ENCODE data around the gene ARHGEF40. TPM values are rescaled to one million over a fixed set of nuclear protein-coding genes. Genes with fewer than 3 reads are reported as not detected.

The ARHGEF40 gene
- total and polyA plus RNA-seq, 2 donors (not counting 1 experiment from before 2014, with no cell fraction given), result 1.0 to 1.7 TPM

DNA sequence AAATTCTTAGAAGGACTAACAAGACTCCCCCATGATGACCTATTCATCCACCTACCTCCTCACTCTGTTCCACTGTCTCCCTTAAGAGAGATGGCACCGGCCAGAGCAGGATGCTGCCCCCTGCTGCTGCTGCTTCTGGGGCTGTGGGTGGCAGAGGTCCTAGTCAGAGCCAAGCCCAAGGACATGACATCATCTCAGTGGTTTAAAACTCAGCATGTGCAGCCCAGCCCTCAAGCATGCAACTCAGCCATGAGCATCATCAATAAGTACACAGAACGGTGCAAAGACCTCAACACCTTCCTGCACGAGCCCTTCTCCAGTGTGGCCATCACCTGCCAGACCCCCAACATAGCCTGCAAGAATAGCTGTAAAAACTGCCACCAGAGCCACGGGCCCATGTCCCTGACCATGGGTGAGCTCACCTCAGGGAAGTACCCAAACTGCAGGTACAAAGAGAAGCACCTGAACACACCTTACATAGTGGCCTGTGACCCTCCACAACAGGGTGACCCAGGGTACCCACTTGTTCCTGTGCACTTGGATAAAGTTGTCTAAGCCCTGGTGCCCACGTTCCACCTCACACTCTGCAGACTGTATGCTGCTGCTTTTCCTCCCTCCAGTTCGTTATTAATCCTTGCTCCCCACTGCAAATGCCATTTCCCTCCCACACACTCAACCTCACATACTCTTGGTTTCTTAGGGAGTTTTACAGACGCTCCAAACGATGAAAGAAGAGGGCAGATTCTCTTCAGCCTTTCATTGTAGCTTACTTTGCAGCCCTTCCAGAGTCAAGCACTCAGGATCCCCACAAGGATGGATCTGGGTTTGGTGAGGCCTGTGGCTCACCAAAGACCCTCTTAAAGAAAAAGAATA lies 12.1 kb upstream of the ARHGEF40 start, which contains the start of gene RNASE8:
Gene RNASE8, plus strand, starts transcription at position 20 of the 873 bp plus-strand sequence. Its CDS starts 71 bp downstream, at position 91.
- H3K4me2 ChIP-seq (replicated peaks; ENCODE audit: low read depth, low read length, poor library complexity, severe bottlenecking), result no peak within 1 kb of the TSS
- H3K27me3 ChIP-seq (replicated peaks in 1 of 4; ENCODE audit: control extremely low read depth in 1 of 4, control insufficient read depth in 3 of 4, insufficient read depth in 4 of 4, low read length in 3 of 4), result peaks cover 0 to 8% (median 4%) of the 10 kb centered on the region in 4 experiments
- no peaks in the 10 kb centered on the region for H3K4me1 ChIP-seq (ENCODE audit: control insufficient read depth in 2 of 2, insufficient read depth in 2 of 2, low read length in 2 of 2)
- WGBS (ENCODE audit: insufficient coverage), result 79% methylated on average over 6 of the region's 8 CpGs
- no peaks in the 10 kb centered on the region for H3K9me3 ChIP-seq (ENCODE audit: control extremely low read depth in 1 of 3, control insufficient read depth in 2 of 3, insufficient read depth in 1 of 3, low read length in 2 of 3)
- no peaks in the 10 kb centered on the region for H3K4me1 Mint-ChIP-seq
- no peaks in the 10 kb centered on the region for H4K20me1 ChIP-seq (ENCODE audit: control insufficient read depth, insufficient read depth, low read length, poor library complexity, severe bottlenecking)
- no peak within 1 kb of the TSS for H3K27ac Mint-ChIP-seq
- ATAC-seq (ENCODE audit: low read depth) (no peak), DNase-seq (no peak)
- H3K9me3 Mint-ChIP-seq (ENCODE audit: insufficient read depth), result no peaks in the 10 kb centered on the region
- TF ChIP-seq CTCF (IDR thresholded peaks at IDR 0.05) (no peak), EZH2 (IDR thresholded peaks at IDR 0.05; ENCODE audit: borderline replicate concordance, insufficient read depth, low read depth, low read length, poor library complexity, severe bottlenecking) (no peak)
- H2AFZ ChIP-seq (ENCODE audit: insufficient read depth, low read depth, low read length, poor library complexity, severe bottlenecking), result no peak within 1 kb of the TSS
- H3K4me3 ChIP-seq (ENCODE audit: control extremely low read depth in 1 of 5, extremely low read depth in 1 of 5, insufficient read depth in 1 of 5, low read depth in 2 of 5, low read length in 4 of 5), result no peak within 1 kb of the TSS
- no peaks in the 10 kb centered on the region for H3K36me3 ChIP-seq (replicated peaks in 1 of 2; ENCODE audit: control extremely low read depth in 1 of 2, control insufficient read depth in 1 of 2, extremely low read depth in 1 of 2, insufficient read depth in 2 of 2, low read length in 1 of 2)
- intact Hi-C loops (cut with micrococcal nuclease), result no loop called here
- no peak within 1 kb of the TSS for H3K27ac ChIP-seq (ENCODE audit: low read length in 2 of 2)
- H3K27me3 Mint-ChIP-seq, result peaks cover 33% of the 10 kb centered on the region
- H3K79me2 ChIP-seq (ENCODE audit: control insufficient read depth, insufficient read depth, low read length), result no peaks in the 10 kb centered on the region
- CTCF ChIA-PET, result interaction anchor here (0.9 to 1.8 kb wide), 2 partner anchors 10 to 43 kb away, joined by 3 to 5 read pairs; no protein-coding TSS in a partner anchor
- no peak within 1 kb of the TSS for H3K9ac ChIP-seq (ENCODE audit: low read length)
- H3K4me3 Mint-ChIP-seq, result no peak within 1 kb of the TSS
- POLR2A ChIA-PET, result no interaction called here

DNA sequence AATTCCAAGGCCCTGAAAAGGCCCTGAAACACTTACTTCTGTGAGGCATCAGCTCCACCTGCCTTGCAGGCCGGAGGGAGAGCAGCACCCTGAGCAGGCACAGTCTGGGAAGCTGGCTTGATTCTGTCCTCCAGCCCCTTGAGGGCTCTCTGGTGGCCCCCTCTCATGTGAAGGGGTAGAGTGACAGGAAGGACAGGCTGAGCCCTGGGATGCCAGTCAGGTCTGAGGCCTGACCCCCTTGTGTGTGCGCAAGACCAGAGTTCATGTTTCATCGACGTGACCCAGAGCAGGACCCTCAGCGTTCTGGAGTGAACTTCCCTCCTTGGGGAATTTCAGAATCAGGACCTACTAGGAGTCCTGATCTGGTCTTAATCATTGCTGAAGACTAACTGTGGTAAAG lies 11.2 kb upstream of the ARHGEF40 start:
- no peak overlapping the region for H2AFZ ChIP-seq (ENCODE audit: insufficient read depth, low read depth, low read length, poor library complexity, severe bottlenecking)
- 86% methylated on average over 5 of the region's 5 CpGs for WGBS (ENCODE audit: insufficient coverage)
- ATAC-seq (ENCODE audit: low read depth) (no peak), DNase-seq (no peak)
- Mint-ChIP-seq H3K27ac (no peak overlapping the region), H3K9me3 (ENCODE audit: insufficient read depth) (no peaks in the 10 kb centered on the region), H3K27me3 (peaks cover 39% of the 10 kb centered on the region), H3K4me3 (no peak overlapping the region), H3K4me1 (no peaks in the 10 kb centered on the region)
- no peaks in the 10 kb centered on the region for H3K4me1 ChIP-seq (ENCODE audit: control insufficient read depth in 2 of 2, insufficient read depth in 2 of 2, low read length in 2 of 2)
- no peak overlapping the region for H3K4me3 ChIP-seq (ENCODE audit: control extremely low read depth in 1 of 5, extremely low read depth in 1 of 5, insufficient read depth in 1 of 5, low read depth in 2 of 5, low read length in 4 of 5)
- no peaks in the 10 kb centered on the region for H3K36me3 ChIP-seq (replicated peaks in 1 of 2; ENCODE audit: control extremely low read depth in 1 of 2, control insufficient read depth in 1 of 2, extremely low read depth in 1 of 2, insufficient read depth in 2 of 2, low read length in 1 of 2)
- H4K20me1 ChIP-seq (ENCODE audit: control insufficient read depth, insufficient read depth, low read length, poor library complexity, severe bottlenecking), result no peaks in the 10 kb centered on the region
- H3K79me2 ChIP-seq (ENCODE audit: control insufficient read depth, insufficient read depth, low read length), result no peaks in the 10 kb centered on the region
- no peaks in the 10 kb centered on the region for H3K9me3 ChIP-seq (ENCODE audit: control extremely low read depth in 1 of 3, control insufficient read depth in 2 of 3, insufficient read depth in 1 of 3, low read length in 2 of 3)
- CTCF ChIA-PET, result interaction anchor here (1.0 to 1.8 kb wide), 2 partner anchors 9 to 39 kb away, joined by 3 to 5 read pairs; partner anchors contain the start of gene ZNF219
- H3K27ac ChIP-seq (ENCODE audit: low read length in 2 of 2), result no peak overlapping the region
- H3K9ac ChIP-seq (ENCODE audit: low read length), result no peak overlapping the region
- intact Hi-C loops (cut with micrococcal nuclease), result no loop called here
- POLR2A ChIA-PET, result no interaction called here
- H3K4me2 ChIP-seq (replicated peaks; ENCODE audit: low read depth, low read length, poor library complexity, severe bottlenecking), result no peak overlapping the region
- H3K27me3 ChIP-seq (replicated peaks in 1 of 4; ENCODE audit: control extremely low read depth in 1 of 4, control insufficient read depth in 3 of 4, insufficient read depth in 4 of 4, low read length in 3 of 4), result peaks cover 0 to 12% (median 6%) of the 10 kb centered on the region in 4 experiments
- TF ChIP-seq CTCF (IDR thresholded peaks at IDR 0.05) (no peak), EZH2 (IDR thresholded peaks at IDR 0.05; ENCODE audit: borderline replicate concordance, insufficient read depth, low read depth, low read length, poor library complexity, severe bottlenecking) (no peak)

Measured in B cell (primary cell).